B cell (primary cell): ENCODE results near the gene ABCA8.
"Not testable (repeated sequence)": the region's sequence is repeated elsewhere in the genome, so short reads cannot be mapped to it uniquely, and the experiment has no call there.

Source experiments
- CTCF ChIP-seq: fragments of 200-600 bp; IDR thresholded peaks from one replicate; pipeline ENCODE4 v1.8.0; 2022; ENCODE audit warnings: antibody characterized with exemption, mild to moderate bottlenecking
- EZH2 ChIP-seq: IDR thresholded peaks from 2 replicates; pipeline ENCODE4 v1.6.1; 2012; ENCODE audit warnings: borderline replicate concordance, low read depth, mild to moderate bottlenecking, moderate library complexity, low read length; ENCODE audit not compliant: insufficient read depth, poor library complexity, severe bottlenecking

- TF ChIP-seq CTCF, EZH2: not testable (repeated sequence)
These were observed 11.4 kb downstream of the ABCA8 start for GRCh38 chr17:68943812-68944182.
